GM18873 (cell line): Measurements from ENCODE around the gene GSE1.

ENCODE experiments used
- ATAC-seq: cut with Tn5 transposase; IDR thresholded peaks from one replicate; pipeline ENCODE4 v1.9.1; 2021; ENCODE audit warnings: mild to moderate bottlenecking, moderate library complexity, moderate number of reproducible peaks; ENCODE audit not compliant: unreplicated experiment, low FRiP score

GSE1 gene

GRCh38 chr16:85573696-85574641 lies 39.2 kb upstream of the GSE1 start:
- ATAC-seq, result no peak

GRCh38 chr16:85574672-85575475 lies 38.2 kb upstream of the GSE1 start:
- no peak for ATAC-seq

- ATAC-seq, result no peak
Observed at GRCh38 chr16:85575920-85576319, 37.2 kb upstream of the GSE1 start.

- no peak for ATAC-seq
Observed at GRCh38 chr16:85576944-85577343, 36.2 kb upstream of the GSE1 start.

GRCh38 chr16:85577899-85578598 lies 35.1 kb upstream of the GSE1 start:
- no peak for ATAC-seq

- ATAC-seq, result no peak
Observed at GRCh38 chr16:85578599-85578948, 34.5 kb upstream of the GSE1 start.

- ATAC-seq, result no peak
Observed at GRCh38 chr16:85579191-85579590, 33.9 kb upstream of the GSE1 start.

GRCh38 chr16:85579923-85580580 lies 33.1 kb upstream of the GSE1 start:
- ATAC-seq, result no peak

GRCh38 chr16:85580684-85581083 lies 32.4 kb upstream of the GSE1 start:
- ATAC-seq, result no peak

- ATAC-seq, result no peak
Observed at GRCh38 chr16:85582229-85582991, 30.7 kb upstream of the GSE1 start.

GRCh38 chr16:85583491-85584181 lies 29.5 kb upstream of the GSE1 start:
- no peak for ATAC-seq

GRCh38 chr16:85584267-85584666 lies 28.9 kb upstream of the GSE1 start:
- ATAC-seq, result no peak

- ATAC-seq, result no peak
Observed at GRCh38 chr16:85584819-85585282, 28.3 kb upstream of the GSE1 start.

GRCh38 chr16:85585711-85586110 lies 27.4 kb upstream of the GSE1 start:
- ATAC-seq, result no peak

- no peak for ATAC-seq
Observed at GRCh38 chr16:85586380-85587104, 26.6 kb upstream of the GSE1 start.

GRCh38 chr16:85587762-85588556 lies 25.2 kb upstream of the GSE1 start:
- ATAC-seq, result no peak
